Suprapubic skin (tissue), 4 donors: Measurements from ENCODE around the gene MINDY1. TPM values are rescaled to one million over a fixed set of nuclear protein-coding genes. Genes with fewer than 3 reads are reported as not detected.
A peak's percentile ranks its signal among the peaks of the same experiment; 100 is the strongest.

Experiments used
- DNase-seq, 2 donors: peaks; one replicate each; pipeline ENCODE4 v3.0.0-alpha.2; 2019; ENCODE audit warnings: low spot score in 2 of 2
- H3K27ac ChIP-seq: fragments of 200-600 bp; sonication (generic); one replicate; pipeline ENCODE4 v1.5.1; 2019
- H3K27me3 ChIP-seq: fragments of 200-600 bp; sonication (generic); one replicate; pipeline ENCODE4 v1.5.1; 2019
- H3K36me3 ChIP-seq: fragments of 200-600 bp; sonication (generic); one replicate; pipeline ENCODE4 v1.5.1; 2019
- H3K4me1 ChIP-seq: fragments of 200-600 bp; sonication (generic); one replicate; pipeline ENCODE4 v1.5.1; 2019
- H3K4me3 ChIP-seq: fragments of 200-600 bp; sonication (generic); one replicate; pipeline ENCODE4 v1.5.1; 2019; ENCODE audit warnings: mild to moderate bottlenecking
- H3K9me3 ChIP-seq: fragments of 200-600 bp; sonication (generic); one replicate; pipeline ENCODE4 v1.5.1; 2019
- EP300 ChIP-seq: sonication (generic); formaldehyde crosslinking; IDR thresholded peaks from one replicate; pipeline ENCODE4 v1.6.1; 2017; ENCODE audit warnings: antibody characterized with exemption
- POLR2A ChIP-seq, 2 donors: fragments of 450-650 bp; IDR thresholded peaks; one replicate each; pipeline ENCODE4 v1.6.1; 2017; ENCODE audit warnings: antibody characterized with exemption in 2 of 2, mild to moderate bottlenecking in 2 of 2, moderate library complexity in 2 of 2
- POLR2AphosphoS5 ChIP-seq, 3 donors: sonication (generic); formaldehyde crosslinking; IDR thresholded peaks; one replicate each; pipeline ENCODE4 v1.6.1; 2017; ENCODE audit warnings: antibody characterized with exemption in 3 of 3
- WGBS: methylation state at CpG from one replicate; pipeline ENCODE4 v1.1.5; 2018; 5-methylcytosine and 5-hydroxymethylcytosine counted together
- total RNA-seq, 4 donors: library from RNA; depleted of rRNA; stranded (reverse); fragments of >200 nt; gene quantifications; one replicate each; pipeline ENCODE4 v1.1.0, GENCODE V29; 2016
- TF ChIP-seq, protein P1 (sequence below), 2 donors: fragments of 200-600 bp in 1 of 2; fragments of 450-650 bp in 1 of 2; sonication (generic) in 1 of 2; IDR thresholded peaks; one replicate each; pipeline ENCODE4 v1.5.1; 2016 to 2019; ENCODE audit warnings: antibody characterized with exemption in 2 of 2, mild to moderate bottlenecking in 1 of 2, moderate library complexity in 1 of 2

The MINDY1 gene
- total RNA-seq, 4 donors from 2014 or later = 31.7 to 59.1 (median 35.8) TPM

DNA sequence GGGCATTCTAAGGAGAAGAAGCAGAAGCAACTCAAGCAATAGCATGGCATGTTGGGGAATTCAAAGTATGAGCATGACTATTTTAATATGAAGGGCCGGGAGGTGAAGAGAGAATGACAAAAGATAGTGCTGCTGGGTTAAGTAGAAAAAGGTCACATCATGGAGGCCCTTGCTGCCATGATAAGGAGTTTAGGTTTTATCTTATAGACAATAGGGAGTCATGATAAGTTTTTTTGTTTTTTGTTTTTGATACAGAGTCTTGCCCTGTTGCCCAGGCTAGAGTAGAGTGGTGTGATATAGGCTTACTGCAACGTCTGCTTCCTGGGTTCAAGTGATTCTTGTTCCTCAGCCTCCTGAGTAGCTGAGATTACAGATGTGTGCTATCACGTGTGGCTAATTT, 32.8 kb upstream of the MINDY1 start:
- H3K27ac ChIP-seq = no peak overlapping the region
- peaks cover 13% of the 10 kb centered on the region for H3K36me3 ChIP-seq
- no peaks in the 10 kb centered on the region for H3K27me3 ChIP-seq
- peaks cover 15% of the 10 kb centered on the region for H3K4me1 ChIP-seq
- TF ChIP-seq, protein P1, sequence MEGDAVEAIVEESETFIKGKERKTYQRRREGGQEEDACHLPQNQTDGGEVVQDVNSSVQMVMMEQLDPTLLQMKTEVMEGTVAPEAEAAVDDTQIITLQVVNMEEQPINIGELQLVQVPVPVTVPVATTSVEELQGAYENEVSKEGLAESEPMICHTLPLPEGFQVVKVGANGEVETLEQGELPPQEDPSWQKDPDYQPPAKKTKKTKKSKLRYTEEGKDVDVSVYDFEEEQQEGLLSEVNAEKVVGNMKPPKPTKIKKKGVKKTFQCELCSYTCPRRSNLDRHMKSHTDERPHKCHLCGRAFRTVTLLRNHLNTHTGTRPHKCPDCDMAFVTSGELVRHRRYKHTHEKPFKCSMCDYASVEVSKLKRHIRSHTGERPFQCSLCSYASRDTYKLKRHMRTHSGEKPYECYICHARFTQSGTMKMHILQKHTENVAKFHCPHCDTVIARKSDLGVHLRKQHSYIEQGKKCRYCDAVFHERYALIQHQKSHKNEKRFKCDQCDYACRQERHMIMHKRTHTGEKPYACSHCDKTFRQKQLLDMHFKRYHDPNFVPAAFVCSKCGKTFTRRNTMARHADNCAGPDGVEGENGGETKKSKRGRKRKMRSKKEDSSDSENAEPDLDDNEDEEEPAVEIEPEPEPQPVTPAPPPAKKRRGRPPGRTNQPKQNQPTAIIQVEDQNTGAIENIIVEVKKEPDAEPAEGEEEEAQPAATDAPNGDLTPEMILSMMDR (IDR thresholded peaks at IDR 0.05) = no peak
- TF ChIP-seq POLR2A (IDR thresholded peaks at IDR 0.05) = no peak
- no peak for TF ChIP-seq EP300
- no peak for TF ChIP-seq POLR2AphosphoS5 (IDR thresholded peaks at IDR 0.05)
- 88% methylated on average over 3 of the region's 3 CpGs for WGBS
- H3K4me3 ChIP-seq = no peak overlapping the region
- DNase-seq = no peak
- H3K9me3 ChIP-seq = no peaks in the 10 kb centered on the region

DNA sequence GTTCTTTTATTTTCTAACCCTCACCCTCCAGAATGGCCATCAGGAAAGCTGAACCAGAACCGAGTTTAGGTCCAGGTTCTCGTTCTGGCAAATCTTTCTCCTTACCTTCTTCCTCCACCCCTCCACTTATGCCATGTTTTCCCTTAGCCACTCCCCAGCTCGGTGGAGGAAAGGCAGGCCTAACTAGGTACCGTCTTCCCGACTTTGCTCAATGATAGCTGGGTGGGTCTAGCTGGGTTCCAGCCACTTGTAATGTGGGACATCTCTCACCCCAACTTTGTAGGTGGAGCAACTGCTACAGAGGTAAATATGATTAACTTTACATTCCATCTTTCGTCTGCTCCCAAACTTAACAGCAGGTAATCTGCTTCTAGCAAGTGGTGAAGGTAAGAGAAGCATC, 30.3 kb upstream of the MINDY1 start:
- no peaks in the 10 kb centered on the region for H3K9me3 ChIP-seq
- peak overlapping the region; percentile 66 for H3K27ac ChIP-seq
- TF ChIP-seq, protein P1 (IDR thresholded peaks at IDR 0.05) = no peak
- WGBS = 63% methylated on average over 6 of the region's 6 CpGs
- H3K4me1 ChIP-seq = peaks cover 19% of the 10 kb centered on the region
- H3K27me3 ChIP-seq = no peaks in the 10 kb centered on the region
- peak overlapping the region; percentile 38 for H3K4me3 ChIP-seq
- no peak for DNase-seq
- peaks cover 23% of the 10 kb centered on the region for H3K36me3 ChIP-seq

DNA sequence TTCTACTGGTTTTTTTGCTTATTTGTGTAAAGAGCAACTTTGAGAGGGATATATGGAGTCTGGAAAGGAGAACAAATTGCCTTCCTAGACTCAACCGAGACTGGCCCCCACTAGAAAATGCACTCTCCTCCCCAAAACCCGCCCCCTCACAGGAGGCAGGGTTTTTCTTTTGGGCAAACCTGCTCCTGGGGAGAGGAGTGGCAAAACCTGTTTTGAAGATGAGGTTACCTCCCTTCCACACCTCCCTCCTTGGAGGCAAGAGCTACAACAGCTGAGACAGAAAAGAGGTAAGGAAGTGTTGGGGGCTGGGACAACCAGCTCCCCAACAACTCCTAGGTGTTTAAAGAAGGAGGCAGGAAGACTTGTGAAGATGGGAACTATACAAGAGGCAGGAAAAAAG, 29.7 kb upstream of the MINDY1 start, which contains the start of gene BNIPL:
TSS of gene BNIPL (plus strand) at position 231 of the 400 bp plus-strand sequence. CDS start at position 371, 140 bp downstream.
- 31% methylated on average over 2 of the region's 2 CpGs for WGBS
- Histone ChIP-seq H3K27me3 (no peaks in the 10 kb centered on the region), H3K36me3 (peaks cover 25% of the 10 kb centered on the region), H3K4me3 (peak within 1 kb of the TSS; percentile 38), H3K9me3 (no peaks in the 10 kb centered on the region), H3K4me1 (peaks cover 19% of the 10 kb centered on the region), H3K27ac (peak within 1 kb of the TSS; percentile 66)
- DNase-seq = no peak
- TF ChIP-seq, protein P1 (IDR thresholded peaks at IDR 0.05) = no peak
- no peak for TF ChIP-seq POLR2A (IDR thresholded peaks at IDR 0.05)
- no peak for TF ChIP-seq POLR2AphosphoS5 (IDR thresholded peaks at IDR 0.05)
- TF ChIP-seq EP300 = no peak

DNA sequence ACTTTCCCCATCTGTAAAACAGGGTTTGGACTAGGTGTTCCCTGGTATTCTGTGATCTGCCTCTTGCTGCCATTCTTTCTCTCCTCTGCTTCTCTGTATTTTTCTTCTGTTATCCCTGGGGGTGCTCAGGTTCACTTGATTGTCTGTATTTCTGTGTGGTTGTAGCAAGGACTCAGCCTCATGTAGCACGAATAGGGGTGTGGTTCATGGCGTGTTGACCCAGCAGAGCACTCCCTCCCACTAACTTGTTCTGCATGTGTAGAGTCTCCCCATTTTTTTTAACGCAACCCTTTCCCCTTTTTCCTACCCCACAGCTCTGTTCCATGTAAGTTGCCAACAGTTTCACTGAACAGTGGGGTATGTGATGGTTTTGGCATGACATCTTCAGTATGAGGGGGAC, 28.5 kb upstream of the MINDY1 start:
- DNase-seq = no peak
- Histone ChIP-seq H3K9me3 (no peaks in the 10 kb centered on the region), H3K36me3 (peaks cover 37% of the 10 kb centered on the region), H3K27ac (peak overlapping the region; percentile 1), H3K4me1 (peaks cover 19% of the 10 kb centered on the region), H3K27me3 (no peaks in the 10 kb centered on the region), H3K4me3 (no peak overlapping the region)
- WGBS = 61% methylated on average over 3 of the region's 3 CpGs
- no peak for TF ChIP-seq POLR2AphosphoS5 (IDR thresholded peaks at IDR 0.05)
- TF ChIP-seq EP300 = no peak
- TF ChIP-seq POLR2A (IDR thresholded peaks at IDR 0.05) = no peak
- TF ChIP-seq, protein P1 (IDR thresholded peaks at IDR 0.05) = no peak

DNA sequence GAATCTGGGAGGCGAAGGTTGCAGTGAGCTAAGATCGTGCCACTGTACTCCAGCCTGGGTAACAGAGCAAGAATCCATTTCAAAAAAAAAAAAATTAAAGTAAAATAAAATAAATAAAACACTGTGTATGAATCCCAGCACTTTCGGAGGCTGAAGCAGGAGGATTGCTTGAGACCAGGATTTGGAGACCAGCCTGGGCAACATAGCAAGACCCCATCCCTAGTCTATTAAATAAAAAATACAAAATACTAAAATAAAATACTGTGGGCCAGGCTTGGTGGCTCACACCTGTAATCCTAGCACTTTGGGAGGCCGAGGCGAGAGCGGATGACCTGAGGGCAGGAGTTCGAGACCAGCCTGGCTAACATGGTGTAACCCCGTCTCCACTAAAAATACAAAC, 25.5 kb upstream of the MINDY1 start:
- H3K4me3 ChIP-seq = no peak overlapping the region
- peaks cover 15% of the 10 kb centered on the region for H3K4me1 ChIP-seq
- no peak for DNase-seq
- 98% methylated on average over 8 of the region's 8 CpGs for WGBS
- H3K36me3 ChIP-seq = peaks cover 66% of the 10 kb centered on the region
- no peak overlapping the region for H3K27ac ChIP-seq
- no peak for TF ChIP-seq POLR2AphosphoS5 (IDR thresholded peaks at IDR 0.05)
- TF ChIP-seq, protein P1 (IDR thresholded peaks at IDR 0.05) = no peak
- no peak for TF ChIP-seq POLR2A (IDR thresholded peaks at IDR 0.05)
- no peak for TF ChIP-seq EP300
- no peaks in the 10 kb centered on the region for H3K27me3 ChIP-seq
- H3K9me3 ChIP-seq = no peaks in the 10 kb centered on the region
